SIG-M5 treated with dmso at 0.1 percent for 504 hours (cell line): ENCODE results near the gene WNK1.
"Not testable (repeated sequence)": the region's sequence is repeated elsewhere in the genome, so short reads cannot be mapped to it uniquely, and the experiment has no call there.

Experiments used
- DNase-seq: peaks from one replicate; lab custom pipeline; 2025; ENCODE audit not compliant: unreplicated experiment; lab: John Stamatoyannopoulos, UW

Gene WNK1

DNA sequence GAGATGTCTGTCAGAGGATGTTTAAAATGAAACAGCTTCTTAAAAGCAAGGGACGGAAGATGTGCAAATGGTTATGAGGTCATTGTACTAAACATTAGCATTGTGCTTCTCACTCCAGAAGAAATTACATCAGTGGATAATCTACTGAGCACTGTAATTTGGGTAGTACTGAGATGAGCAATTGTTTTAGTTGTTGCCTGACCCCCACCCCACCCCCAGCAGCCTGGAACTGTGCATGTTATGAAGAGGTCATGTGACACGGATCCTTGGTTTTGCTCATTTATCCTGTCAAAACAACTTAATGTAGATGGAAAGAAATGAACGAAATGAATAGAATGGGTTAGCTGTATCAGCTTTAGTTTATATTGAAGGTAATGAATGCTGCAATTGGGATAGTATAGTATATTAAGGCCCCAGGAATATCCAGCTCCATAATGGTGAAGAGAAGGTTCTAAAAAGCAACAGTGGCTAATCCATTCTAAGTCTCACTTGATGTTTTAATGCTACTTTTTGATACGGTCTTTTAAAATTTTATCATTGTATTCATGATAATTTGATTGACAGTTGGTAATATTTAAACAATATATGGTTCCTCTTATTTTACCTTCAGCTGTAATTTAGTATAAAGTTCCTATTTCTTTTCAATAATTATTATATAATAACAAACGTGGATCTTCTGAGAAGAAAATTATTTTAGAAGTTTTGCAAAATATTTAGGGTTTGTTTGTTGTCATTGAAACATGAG is 58.5 kb downstream of the WNK1 start:
- no peak for DNase-seq

DNA sequence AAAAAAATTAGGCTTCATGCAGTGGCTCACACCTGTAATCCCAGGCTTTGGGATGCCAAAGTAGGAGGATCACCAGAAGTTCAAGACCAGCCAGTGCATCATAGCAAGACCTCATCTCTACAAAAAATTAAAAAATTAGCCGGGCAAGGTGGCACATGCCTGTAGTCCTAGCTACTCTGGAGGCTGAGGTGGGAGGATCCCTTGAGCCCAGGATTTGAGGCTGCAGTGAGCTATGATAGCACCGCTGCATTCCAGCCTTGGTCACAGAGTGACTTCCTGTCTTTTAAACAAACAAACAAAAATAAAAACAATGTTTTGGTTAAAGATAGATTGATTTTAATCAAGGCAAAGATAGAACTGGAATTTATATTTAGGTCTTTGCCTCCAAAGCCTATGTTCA is 60.6 kb downstream of the WNK1 start:
- DNase-seq: no peak

GRCh38 chr12:817456-817855 is 65.1 kb downstream of the WNK1 start:
- not testable (repeated sequence) for DNase-seq

DNA sequence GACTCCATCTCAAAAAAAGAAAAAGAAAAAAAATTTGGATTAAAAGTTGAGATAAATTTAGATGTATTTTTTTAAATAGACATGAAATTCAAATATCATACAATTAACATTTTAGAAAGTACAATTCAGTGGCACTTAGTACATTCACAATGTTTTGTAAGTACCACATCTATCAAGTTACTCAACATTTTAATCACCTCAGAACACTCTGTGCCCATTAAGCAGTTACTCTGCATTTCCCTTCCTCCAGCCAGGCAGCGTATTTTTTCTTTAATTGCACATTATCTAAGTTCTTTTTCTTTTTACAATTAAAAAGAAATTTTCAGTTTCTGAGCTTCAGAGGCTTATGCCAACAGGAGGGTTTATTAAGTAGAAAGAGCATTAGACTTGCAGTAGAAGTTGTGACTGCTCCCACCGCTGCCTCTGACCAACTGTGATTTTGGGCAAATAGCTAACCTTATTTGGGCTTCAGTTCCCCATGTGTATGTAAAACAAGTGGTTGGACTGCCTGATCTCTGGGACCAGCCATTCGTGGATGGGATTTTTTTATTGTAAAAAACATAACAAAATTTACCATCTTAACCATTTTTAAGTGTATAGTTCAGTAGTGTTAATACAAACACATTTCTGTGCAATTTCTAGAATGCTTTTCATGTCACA is 65.7 kb downstream of the WNK1 start:
- no peak for DNase-seq

DNA sequence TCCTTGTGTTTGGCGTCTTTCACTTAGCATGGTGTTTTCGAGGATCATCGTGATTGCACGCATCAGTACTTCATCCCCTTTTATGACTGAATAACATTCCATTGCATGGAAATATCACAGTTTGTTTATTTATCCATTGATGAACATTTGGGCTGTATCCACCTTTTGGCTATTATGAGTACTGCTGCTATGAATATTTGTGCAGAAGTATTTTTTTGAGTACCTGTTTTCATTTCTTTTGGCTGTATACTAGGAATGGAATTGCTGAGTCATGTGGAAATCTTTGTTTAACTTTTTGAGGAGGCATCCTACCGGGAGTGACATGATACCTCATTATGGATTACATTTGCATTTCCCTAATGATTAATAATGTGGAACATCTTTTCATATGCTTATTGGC is 66.4 kb downstream of the WNK1 start:
- DNase-seq: no peak

- no peak for DNase-seq
Measured at GRCh38 chr12:820336-820735, 68.0 kb downstream of the WNK1 start.

DNA sequence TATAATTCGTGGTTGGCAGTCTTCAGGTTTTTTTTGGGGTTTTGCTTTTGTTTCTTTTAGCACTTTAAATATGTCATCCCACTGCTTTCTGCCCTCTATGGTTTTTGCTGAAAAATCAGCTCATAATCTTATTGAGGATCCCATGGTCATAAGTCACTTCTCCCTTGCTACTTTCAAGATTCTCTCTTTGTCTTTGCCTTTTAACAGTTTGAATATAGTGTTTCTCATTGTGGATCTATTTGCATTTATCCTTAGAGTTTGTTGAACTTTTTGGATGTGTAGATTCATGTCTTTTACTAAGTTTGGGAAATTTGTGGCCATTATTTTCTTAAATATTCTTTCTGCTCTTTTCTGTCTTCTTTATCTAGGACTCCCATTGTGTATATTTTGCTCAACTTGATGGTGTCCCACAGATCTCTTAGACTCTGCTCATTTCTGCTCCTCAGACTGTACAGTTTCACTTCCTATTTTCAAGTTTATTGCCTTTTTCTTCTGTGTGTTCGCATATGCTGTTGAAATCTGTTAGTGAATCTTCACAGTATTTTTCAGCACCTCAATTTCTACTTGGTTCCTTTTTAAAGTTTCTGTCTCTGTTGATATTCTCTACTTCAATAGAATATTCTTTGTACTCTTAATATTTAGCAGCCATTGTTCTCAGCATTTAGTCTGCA is 70.8 kb downstream of the WNK1 start:
- peak; percentile 97 for DNase-seq

GRCh38 chr12:826331-826730 is 74.0 kb downstream of the WNK1 start:
- DNase-seq: no peak

- DNase-seq: no peak
Measured at GRCh38 chr12:828726-829395, 76.5 kb downstream of the WNK1 start.

- no peak for DNase-seq
Measured at GRCh38 chr12:830111-830867, 77.9 kb downstream of the WNK1 start.

DNA sequence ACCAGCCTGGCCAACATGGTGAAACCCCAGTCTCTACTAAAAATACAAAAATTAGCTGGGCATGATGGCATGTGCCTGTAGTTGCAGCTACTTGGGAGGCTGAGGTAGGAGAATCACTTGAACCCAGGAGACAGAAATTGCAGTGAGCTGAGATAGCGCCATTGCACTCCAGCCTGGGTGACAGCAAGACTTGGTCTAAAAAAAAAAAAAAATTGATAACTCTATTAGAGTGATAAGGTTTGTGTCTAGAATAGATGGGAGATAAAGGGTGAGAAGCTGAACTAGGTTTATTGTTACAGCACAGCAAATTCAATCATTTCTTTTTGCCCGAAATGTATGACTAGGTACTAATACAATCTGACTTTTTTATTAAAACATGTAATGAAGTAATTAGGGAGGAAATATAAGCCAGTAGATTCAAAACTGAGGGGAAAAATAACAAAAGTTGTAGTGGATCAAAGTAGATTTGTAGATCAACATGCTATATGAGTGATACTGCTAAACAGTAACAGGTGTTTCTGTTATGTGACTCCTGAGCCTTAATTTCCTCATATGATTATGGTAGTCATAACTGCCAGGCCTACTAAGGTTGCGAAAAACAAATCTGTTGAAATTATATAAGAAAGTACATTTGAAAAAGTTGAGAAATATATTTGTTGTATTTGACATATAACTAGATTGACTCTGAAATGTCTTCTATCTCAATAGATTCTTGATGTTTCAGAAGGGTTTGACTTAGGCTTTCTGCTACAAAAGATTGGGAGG is 83.6 kb downstream of the WNK1 start:
- DNase-seq: no peak

DNA sequence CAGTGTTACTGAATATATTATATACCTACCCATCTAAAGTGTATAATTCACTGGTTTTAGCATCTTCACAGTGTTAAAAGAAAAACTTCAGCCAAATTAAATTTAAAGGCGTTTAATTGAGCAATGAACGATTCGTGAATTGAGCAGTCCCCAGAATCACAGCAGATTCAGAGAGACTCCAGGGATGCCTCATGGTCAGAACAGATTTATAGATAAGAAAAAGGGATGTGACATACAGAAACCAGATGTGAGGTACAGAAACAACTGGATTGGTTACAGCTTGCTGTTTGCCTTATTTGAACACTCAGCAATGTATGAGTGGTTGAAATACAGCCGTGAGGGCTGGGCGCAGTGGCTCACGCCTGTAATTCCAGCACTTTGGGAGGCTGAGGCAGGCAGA is 84.6 kb downstream of the WNK1 start:
- DNase-seq: no peak

DNA sequence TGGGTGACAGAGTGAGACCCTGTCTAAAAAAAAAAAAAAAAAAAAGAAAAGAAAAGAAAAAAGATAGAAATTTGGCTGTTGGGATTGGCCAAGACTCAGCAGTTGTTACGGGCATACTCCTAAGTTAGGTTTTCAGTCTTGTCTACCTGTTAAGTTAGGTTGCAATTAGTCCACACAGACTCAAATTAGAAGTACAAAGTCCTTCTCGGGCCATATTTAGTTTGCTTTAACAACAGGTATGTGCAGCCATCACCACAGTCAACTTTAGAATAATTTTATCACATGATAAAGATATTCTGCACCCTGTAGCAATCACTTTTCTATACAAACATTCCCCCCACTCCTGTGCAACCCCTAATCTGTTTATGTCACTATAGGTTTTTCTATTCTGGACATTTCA is 85.2 kb downstream of the WNK1 start:
- DNase-seq: no peak

- no peak for DNase-seq
Measured at GRCh38 chr12:843609-844008, 91.2 kb downstream of the WNK1 start.

DNA sequence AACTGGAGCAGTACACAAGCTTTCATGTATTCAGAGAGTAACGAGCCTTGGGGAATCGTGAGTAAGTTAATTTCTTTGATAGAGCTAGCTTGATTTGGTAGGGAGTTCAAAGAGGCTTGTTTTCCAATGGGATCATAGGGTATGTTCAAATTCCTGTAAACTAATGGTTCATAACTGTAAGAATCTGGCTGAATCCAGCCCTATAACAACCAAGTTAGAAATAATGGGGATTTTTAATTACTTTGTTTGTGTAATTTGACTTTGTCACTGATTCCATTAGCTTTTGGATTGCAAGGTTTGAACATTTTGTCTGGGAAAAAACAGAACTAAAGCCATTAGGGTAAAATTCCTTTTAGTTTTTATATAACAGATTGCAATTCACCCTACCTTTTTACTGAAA is 94.0 kb downstream of the WNK1 start:
- DNase-seq: no peak

- DNase-seq: no peak
Measured at GRCh38 chr12:848173-848865, 95.9 kb downstream of the WNK1 start.

DNA sequence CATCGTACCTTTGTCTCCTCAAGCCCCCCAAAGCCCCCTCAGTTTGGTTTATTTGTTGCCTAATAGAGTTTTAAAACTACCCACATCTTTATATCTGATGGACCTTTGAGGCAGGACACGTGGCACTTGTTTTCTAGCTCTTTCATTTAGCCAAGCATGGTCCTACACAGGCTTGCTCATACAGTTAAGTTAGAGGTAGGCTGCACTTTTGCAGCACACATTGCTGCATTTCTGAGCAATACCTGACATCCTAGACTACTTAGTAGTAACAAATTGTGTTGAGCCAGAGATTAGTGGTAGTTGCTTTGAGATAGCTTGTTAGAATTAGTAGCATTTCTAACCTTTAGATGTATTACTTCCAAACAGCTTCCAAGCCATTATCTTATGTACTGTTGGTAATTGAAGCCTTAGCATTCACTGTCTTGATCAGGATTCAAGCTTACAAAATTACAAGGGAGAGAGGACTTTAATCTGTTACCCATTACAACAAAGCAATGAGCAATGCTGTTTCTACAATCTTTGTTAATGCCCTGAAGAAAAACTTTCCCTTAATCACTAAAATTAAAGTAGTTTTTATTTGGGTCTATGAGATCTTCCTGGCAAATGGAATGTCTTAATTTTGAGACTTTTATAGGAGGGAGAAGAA is 96.6 kb downstream of the WNK1 start:
- DNase-seq: no peak

DNA sequence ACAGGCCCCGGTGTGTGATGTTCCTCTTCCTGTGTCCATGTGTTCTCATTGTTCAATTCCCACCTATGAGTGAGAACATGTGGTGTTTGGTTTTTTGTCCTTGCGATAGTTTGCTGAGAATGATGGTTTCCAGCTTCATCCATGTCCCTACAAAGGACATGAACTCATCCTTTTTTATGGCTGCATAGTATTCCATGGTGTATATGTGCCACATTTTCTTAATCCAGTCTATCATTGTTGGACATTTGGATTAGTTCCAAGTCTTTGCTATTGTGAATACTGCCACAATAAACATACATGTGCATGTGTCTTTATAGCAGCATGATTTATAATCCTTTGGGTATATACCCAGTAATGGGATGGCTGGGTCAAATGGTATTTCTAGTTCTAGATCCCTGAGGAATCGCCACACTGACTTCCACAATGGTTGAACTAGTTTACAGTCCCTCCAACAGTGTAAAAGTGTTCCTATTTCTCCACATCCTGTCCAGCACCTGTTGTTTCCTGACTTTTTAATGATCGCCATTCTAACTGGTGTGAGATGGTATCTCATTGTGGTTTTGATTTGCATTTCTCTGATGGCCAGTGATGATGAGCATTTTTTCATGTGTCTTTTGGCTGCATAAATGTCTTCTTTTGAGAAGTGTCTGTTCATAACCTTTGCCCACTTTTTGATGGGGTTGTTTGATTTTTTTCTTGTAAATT is 97.5 kb downstream of the WNK1 start:
- DNase-seq: not testable (repeated sequence)

DNA sequence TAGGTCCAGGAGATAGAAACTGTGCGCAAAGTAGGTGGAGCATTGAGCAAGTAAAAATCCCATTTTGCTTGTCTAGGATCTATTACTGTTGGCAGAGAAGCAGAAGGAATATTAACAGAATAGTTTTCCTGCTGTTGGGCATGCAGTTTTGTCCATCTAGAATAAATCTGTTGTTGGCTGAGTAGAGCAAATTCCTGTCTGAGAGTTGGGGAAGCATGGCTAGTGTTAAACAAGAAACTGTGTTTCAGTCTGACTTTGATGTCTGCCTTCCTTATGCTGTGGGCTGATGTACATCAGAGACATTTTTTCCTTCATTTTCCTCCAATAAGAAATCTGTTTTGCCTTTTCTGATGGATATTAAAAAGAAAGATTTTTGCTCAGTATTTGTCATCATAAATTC is 99.0 kb downstream of the WNK1 start:
- no peak for DNase-seq
